GM18505 (cell line): ENCODE results near the gene GLIPR1.
"Not testable (repeated sequence)": the region's sequence is repeated elsewhere in the genome, so short reads cannot be mapped to it uniquely, and the experiment has no call there.

Source experiments
- ATAC-seq: cut with Tn5 transposase; IDR thresholded peaks from one replicate; pipeline ENCODE4 v1.9.1; 2021; ENCODE audit not compliant: unreplicated experiment
- POLR2A ChIP-seq: IDR thresholded peaks from 4 replicates; pipeline ENCODE4 v1.6.1; 2011; ENCODE audit warnings: borderline replicate concordance; ENCODE audit not compliant: insufficient read depth, insufficient read length; ENCODE audit errors: extremely low read depth

GLIPR1 gene

GRCh38 chr12:75480469-75480949 lies at the start of gene GLIPR1:
GLIPR1 (plus strand) TSS chr12:75480755; CDS start chr12:75480881, 126 bp downstream.
- peak; percentile 87 for TF ChIP-seq POLR2A
- ATAC-seq, result peak; percentile 91

GRCh38 chr12:75432924-75433323 lies 47.6 kb upstream of the GLIPR1 start:
- ATAC-seq, result no peak
- TF ChIP-seq POLR2A, result no peak

- peak; percentile 66 for ATAC-seq
- no peak for TF ChIP-seq POLR2A
These were observed 43.0 kb upstream of the GLIPR1 start for GRCh38 chr12:75437564-75437963.

GRCh38 chr12:75438059-75438754 lies 42.3 kb upstream of the GLIPR1 start:
- ATAC-seq, result no peak
- no peak for TF ChIP-seq POLR2A

- ATAC-seq, result no peak
- TF ChIP-seq POLR2A, result no peak
These were observed 41.5 kb upstream of the GLIPR1 start for GRCh38 chr12:75439048-75439447.

- TF ChIP-seq POLR2A, result no peak
- ATAC-seq, result no peak
These were observed 40.6 kb upstream of the GLIPR1 start for GRCh38 chr12:75439930-75440329.

- ATAC-seq, result not testable (repeated sequence)
These were observed 38.7 kb upstream of the GLIPR1 start for GRCh38 chr12:75441687-75442449.

GRCh38 chr12:75442454-75442853 lies 38.1 kb upstream of the GLIPR1 start:
- ATAC-seq, result not testable (repeated sequence)

- TF ChIP-seq POLR2A, result no peak
- no peak for ATAC-seq
These were observed 36.8 kb upstream of the GLIPR1 start for GRCh38 chr12:75443709-75444108.

- ATAC-seq, result no peak
- no peak for TF ChIP-seq POLR2A
These were observed 36.0 kb upstream of the GLIPR1 start for GRCh38 chr12:75444429-75445136.

- not testable (repeated sequence) for ATAC-seq
These were observed 35.4 kb upstream of the GLIPR1 start for GRCh38 chr12:75445137-75445507.

- ATAC-seq, result no peak
These were observed 33.7 kb upstream of the GLIPR1 start for GRCh38 chr12:75446857-75447256.

GRCh38 chr12:75447691-75448393 lies 32.7 kb upstream of the GLIPR1 start:
- no peak for TF ChIP-seq POLR2A

More at GRCh38 chr12:75446857-75447256, 33.7 kb upstream of the GLIPR1 start:
- no peak for TF ChIP-seq POLR2A

GRCh38 chr12:75452675-75453330 lies 27.8 kb upstream of the GLIPR1 start:
- TF ChIP-seq POLR2A, result no peak
- ATAC-seq, result no peak

More at GRCh38 chr12:75447691-75448393, 32.7 kb upstream of the GLIPR1 start:
- ATAC-seq, result no peak
